AG08396 (cell line): ENCODE data around the gene RIPOR3.
"Not testable (repeated sequence)": the region's sequence is repeated elsewhere in the genome, so short reads cannot be mapped to it uniquely, and the experiment has no call there.

Experiments used
- DNase-seq: peaks from one replicate; pipeline ENCODE4 v3.0.0; 2012; ENCODE audit warnings: low spot score, mixed read lengths

Gene RIPOR3

DNA sequence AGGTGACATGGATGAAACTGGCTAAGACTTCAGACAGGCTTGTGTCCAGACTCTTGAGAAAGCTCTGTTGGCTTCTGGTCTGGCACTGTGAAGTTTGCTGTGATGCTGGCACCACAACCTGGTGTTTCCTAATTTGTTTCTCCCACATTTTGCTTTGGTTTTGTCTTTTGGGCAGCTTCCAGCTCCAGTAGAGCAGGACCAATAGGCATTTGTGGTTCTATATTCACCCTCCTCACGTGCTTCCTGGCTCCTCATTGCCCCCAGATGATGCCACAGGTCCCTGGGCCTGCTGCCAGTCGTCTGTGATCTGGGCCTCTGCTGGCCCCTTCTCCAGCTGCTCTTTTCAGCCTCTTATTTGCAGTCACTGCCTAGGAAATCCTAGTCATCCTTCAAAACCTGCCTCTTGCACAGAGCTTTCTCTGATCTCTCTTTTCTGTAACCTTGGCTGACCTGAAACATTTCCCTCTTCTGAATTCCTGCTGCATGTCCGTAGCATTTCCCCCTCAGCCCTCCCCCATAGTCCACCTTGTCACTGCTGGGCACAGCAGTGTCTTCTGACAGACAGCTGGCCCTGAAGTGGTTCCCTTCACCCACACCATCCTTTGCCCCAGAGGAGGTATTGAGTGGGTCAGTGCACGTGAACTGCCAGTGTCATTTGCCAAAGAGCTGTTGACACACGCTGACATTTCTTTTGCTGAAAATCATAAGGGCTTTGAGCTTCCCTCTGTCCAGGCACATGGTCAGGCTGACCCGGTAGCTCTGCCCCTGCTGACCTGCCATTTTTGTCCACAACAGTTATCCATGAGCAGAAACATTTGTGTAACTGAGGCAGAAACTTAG is 118.2 kb downstream of the RIPOR3 start:
- peak; percentile 64 for DNase-seq

DNA sequence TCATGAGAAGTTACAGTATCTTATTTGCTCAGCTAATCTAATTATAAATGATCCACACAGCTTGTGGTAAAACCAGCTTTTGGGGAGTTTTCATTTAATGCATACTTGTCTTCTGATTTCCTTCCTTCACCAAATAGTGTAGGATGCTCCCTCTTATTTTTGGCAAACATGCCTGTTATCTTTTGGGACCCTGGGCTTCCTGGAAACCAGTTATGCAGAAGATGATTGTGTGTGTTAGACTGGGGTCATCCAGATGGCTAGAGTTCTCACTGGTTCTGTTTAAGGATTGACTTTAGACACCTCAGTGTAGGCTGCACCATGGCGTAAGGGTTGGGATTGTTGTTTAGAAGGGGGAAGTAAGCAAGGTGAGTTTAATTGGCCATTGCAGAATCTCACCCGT is 119.9 kb downstream of the RIPOR3 start:
- no peak for DNase-seq

DNA sequence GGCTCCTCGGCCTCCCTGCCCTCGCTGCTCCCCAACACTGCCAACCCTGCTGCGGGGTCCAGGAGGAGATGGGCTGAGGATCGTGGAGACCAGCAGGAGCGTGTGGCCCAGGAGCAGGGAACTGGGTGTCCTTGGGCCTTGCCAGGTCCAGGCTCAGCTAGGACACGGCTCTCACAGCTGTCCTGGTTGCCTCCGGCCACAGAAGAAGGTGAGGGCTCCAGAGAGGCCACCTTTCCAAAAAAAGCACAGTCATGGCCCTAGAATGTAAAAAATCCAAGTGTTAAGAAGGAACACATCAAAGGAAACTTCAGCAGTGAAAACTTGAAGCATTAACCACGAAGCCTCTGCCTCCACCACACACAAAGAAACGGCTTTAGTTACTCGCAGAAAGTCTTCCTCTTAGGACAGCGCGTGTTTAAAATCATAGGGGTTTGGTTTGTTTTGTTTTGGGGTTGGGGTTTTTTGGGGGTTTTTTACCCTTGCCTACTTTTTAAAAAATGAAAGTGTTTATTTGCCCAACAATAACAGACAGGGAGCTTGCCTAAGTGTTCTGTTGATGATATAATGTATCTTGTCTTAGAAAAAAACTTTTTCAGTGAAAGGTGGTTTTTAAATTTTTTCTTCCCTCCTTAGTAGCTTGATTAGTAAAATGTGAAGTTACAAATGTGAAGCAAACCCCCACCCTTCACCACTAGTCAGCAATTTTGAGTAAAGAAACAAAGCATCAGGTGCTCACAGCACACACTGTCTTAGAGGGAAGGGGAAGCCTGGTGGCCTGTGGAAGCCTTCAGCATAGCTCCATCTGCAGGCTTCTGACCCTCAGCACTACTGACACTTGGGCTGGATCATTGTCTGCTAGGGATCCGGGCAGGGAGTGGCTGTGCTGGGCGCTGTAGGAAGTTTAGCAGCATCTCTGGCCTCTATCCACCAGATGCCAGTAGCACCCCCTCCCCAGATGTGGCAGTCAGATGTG is 121.2 kb downstream of the RIPOR3 start:
- no peak for DNase-seq

DNA sequence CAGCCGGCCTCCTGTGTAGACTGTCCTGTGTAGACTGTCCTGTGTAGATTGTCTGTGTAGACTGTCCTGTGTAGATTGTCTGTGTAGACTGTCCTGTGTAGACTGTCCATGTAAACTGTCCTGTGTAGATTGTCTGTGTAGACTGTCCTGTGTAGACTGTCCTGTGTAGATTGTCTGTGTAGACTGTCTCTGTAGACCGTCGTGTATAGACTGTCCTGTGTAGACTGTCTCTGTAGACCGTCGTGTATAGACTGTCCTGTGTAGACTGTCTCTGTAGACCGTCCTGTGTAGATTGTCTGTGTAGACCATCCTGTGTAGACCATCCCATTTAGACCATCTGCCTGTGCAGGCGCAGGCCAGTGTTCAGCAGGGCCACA is 121.9 kb downstream of the RIPOR3 start:
- not testable (repeated sequence) for DNase-seq

DNA sequence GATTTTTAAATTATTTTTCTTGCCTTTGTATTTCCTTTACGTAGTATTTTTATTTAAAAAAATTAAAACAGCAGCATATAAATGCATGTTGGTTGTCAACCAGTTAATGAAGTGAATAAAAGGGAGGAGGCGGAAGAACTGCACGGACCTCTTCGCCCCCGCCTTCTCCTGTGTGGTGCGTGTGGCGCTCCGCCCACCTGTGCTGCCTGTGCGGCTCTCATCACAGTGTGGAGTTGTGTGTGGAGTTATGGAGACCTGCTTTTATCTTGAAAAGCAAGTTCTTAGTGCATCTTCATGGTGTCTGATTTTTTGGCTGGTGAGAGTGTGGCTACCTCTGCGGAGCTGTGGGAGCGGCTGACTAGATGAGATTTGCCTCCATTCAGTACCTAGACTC is 122.8 kb downstream of the RIPOR3 start:
- DNase-seq = no peak

DNA sequence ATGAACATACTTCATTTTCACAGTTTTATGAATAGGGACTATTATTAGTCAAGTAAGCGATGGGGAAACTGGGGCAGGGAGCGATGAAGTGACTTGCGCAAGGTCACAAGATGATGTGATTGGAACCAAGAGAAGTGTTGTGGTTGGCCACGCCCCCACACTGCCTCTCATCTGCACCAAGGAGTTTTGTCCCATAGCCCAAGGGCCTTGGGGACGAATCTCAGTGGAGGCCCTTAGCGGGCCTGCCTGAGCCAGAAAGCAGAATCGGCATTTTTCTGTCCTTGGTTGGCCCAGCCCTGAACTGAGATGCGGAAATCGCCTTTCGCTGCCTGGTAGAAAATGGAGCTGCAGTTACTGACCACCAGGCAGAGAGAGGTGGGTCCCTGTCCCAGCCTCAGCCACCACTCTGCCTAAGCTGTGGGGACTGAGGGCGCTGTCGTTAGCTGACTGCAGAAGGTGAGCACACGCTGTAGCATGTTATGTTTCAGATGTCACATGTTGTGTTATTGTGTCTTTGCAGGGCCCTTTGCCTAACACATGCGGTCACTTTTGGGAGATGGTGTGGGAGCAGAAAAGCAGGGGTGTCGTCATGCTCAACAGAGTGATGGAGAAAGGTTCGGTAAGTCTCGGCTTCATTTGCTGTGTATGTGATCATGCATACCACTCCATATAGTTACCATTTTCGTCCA is 123.3 kb downstream of the RIPOR3 start:
- DNase-seq = no peak

DNA sequence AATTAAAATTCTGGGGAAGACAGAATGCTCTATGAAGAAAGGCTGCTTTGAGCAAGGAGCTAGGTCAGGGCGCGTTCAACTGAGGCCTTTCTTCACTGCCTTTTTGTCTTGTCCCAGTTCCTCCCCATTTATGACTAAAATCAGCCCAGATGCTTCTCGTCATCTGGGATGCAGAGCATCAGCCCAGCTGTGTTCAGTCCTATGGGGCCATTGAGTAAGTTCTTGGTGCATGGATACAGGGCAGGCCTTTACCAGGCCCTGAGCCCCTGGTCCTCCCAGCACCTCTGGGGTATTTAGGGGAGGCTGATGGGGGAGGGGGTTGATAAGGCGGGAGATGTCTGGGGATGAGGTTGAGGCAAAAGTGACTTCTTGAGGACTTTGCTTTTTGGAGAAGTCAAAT is 125.5 kb downstream of the RIPOR3 start:
- DNase-seq = no peak

DNA sequence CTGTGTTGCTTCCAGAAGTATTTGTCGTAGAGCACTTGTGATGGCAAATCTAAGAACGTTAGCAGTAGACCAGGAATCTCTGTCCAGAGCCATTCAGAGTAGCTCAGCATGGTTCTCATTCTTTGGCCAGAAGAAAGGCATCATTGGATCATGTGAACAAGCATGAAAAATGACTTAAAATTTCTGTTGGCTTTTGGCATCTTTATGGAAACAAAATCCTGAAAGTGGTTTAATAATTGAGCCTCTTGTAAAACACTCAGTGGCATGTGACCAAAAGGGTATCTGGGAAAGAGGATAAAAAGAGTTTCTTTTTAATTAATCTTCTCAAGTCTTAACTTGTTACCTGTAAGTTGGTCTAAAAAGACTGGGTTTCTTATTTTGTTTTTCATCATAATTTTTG is 126.0 kb downstream of the RIPOR3 start:
- DNase-seq = no peak

DNA sequence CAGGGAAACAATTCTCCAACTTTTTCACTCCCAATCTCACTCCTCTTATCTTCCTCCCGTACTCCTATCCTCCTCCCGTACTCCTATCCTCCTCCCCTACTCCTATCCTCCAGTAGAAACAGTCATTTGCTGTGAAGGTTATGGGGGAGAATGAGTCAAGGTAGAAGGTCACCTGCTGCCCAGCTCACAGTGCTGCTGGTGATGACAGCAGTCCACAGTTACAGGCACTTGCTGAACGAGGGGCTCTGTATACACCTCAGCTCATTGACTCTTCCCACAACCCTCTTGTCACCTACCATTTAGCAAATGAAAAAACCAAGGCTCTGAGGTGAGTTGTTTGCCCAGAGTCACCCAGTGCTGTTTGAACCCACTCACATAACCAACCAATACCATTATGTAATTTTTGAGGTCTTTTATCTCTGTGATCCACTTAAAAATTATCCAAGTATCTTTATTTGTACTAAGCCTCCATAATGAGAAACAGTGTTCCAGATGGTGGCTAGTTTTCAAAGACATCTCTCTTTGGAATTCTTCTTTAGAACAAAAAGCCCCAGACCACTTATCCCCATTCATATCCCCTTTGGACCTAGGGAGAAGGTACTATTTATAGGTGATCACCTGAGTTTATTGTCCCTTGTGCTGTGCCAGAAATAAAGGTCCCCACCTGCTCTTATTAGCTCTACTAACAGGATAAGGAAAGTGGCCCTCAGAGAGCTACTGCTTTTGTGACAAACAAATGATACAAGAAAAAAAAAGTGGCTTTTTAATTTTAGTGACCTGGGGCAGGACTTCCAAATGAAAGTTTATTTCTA is 128.0 kb downstream of the RIPOR3 start:
- no peak for DNase-seq

DNA sequence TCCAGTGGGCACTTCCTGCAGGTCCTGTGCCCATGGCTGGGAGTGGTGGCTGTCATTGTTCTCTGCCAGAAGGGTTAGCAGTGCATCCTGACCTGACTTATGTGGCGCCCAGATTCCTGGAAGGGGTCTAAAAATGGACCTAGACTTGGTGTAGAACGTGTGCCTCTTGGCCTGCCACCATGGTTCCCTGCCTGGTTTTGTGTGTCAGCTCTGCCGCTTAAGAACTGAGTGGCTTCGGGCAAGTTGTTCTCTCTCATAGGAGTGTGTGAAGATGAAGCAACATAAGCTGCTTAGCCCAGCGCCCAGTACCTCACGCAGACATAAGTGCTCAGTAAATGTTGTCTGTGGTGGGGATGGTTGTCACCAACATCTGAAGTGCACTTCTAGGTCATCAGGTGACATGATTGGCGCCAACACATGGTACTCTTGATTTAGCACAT is 129.1 kb downstream of the RIPOR3 start:
- DNase-seq = no peak

DNA sequence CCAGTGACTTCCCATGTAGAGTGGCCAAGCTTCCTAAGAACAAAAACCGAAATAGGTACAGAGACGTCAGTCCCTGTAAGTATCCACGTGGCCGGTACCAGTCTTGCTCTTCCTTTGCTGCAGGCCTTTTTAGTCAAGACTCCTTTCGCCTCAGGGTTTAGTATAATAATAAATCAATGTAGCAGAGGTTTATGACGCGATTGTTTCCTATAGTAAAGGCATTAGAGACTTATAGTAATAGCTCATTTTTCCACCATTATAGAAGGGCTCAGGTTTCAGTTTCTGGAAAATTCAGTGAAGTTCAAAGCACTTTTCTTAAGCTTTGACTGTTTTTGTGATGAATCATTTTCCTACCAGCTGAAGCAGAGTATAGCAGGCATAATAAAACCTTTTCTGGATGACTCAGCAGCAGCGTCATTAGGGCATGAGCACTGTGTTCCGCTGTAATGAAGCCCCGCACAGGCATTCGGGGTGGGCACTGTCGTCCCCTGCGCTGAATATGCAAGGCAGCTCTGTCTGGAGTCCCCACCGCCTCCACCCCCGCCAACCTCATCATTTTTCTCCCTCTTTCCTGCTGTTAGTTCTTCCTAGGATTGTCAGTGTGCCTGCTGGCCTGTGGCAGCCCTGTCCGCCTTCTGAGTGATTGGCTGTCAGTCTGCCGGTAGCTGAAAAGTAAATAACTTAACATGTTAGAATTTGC is 129.8 kb downstream of the RIPOR3 start:
- peak; percentile 85 for DNase-seq

DNA sequence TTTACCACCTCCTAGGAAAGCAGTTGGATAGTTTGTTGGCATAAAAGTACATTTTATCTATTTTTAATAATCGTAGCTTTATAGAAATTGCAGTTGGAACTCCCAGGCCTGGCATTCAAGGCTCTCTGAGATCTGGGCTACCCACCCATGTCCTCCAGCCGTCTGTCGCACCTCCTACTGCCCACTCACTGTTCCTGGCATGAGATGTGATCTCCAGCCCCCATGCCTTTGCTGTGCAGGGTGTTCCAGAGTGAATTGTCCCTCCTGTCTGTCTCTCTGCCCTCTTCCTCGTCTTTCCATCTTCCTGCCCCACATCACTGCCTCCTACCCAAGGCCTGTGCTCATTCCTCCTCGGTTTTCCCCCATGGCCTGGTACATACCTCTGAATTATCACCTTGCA is 130.5 kb downstream of the RIPOR3 start:
- DNase-seq = no peak

DNA sequence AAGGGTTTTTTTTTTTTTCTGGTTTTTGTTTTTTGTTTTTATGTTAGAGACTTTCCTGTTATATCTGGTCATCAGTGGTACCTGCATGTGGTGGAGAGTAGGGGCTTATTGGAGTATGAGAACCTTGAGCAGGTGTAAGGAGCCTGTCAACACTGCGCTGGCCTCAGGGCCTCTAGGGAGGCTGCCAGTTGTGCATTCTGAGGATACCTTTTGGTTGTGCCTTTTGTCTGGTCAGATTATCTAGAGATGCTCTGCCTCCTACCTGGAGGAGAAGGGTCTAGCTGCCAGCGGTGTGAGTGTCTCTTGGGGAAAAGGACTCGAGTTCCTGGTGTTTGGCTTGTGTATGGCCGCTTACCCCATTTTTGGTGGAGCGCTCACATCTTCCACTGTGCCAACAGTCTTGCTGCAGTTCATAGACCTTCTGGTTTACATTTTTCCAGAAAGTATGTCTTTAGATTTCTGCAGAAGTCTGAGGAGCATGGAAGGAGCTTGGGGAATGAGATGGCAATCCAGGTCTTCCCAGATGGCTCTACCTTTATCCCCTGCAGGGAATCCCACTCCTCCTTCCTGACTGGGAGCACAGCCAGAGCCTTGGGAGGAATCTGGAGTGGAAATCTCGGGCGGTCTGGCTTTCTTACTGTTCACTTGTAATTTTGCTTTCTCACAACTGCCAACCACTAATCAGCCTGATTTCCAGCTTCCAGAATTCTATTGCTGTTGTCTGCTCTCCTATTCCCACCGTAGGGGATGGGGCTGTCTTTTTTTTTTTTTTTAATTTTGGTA is 131.3 kb downstream of the RIPOR3 start:
- DNase-seq = no peak

DNA sequence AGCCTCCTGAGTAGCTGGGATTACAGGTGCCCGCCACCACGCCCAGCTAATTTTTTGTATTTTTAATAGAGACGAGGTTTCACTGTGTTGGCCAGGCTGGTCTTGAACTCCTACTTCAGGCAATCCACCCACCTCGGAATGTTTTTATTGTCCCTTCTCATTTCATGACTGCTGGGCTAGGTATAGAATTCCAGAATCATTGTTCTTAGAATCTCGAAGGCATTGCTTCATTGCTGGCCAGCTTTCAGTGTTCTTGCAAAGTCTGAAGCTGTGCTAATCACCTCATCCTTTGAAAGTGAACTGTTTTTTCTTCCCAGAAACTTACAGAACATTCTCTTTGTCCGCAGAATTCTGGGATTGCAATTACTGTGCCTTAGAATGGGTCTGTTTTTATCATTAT is 132.2 kb downstream of the RIPOR3 start:
- no peak for DNase-seq

DNA sequence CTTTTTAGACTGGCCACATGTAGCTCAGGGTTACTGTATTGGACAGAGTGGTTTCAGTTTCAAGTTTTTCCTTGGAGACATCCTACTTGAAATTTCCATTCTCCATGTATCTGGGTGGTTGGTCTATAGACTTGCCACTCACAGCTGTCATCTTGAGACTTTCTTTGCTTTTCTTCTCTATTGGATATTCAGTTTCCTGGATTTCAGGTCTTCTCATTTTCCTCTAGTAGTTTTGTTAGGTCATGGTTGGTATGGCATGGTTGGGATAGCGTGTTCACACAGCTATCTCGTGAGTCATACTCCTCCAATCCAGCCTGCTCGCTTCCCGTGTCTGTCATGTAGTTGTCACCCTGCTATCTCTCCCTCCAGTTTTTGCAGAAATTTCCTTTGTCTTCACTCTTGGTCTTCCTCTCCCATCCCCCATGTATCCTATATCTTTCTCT is 132.8 kb downstream of the RIPOR3 start:
- no peak for DNase-seq

DNA sequence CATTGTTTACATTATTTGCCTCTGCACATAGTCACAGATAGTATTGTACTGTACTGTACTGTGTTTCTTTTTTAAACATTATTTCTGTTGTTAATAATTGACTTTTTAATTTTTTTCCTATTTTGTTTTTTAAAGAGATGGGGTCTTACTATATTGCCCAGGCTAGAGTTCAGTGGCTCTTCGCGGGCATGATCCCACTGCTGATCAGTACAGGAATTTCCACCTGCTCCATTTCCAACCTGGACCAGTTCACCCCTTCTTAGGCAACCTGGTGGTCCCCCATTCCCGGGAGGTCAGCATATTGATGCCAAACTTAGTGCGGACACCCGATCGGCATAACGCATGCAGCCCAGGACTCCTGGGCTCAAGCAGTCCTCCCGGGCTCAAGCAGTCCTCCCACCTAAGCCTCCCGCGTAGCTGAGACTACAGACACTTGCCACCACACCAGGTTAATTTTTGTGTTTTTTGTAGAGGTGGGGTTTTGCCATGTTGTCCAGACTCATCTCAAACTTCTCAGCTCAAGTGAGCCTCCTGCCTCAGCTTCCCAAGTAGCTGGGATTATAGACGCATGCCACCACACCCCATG is 133.7 kb downstream of the RIPOR3 start:
- DNase-seq = no peak

DNA sequence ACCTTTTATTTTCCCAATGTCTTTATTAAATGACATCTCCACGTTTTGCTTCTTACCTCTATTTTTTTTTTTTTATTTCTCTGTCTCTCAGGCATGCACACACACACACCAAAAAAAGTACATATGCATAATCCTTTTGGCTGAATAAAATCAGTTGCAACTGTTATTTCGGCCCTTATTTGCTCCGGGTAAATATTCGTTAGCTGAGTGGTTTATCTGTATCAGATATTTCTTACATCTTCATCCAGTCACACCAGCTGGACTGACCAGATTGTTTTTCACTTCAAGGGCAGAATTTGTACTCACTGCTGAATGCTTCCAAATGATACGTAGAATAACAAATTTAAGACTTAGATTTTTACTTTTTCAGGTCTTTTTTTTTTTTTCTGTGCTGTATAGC is 135.7 kb downstream of the RIPOR3 start:
- no peak for DNase-seq

DNA sequence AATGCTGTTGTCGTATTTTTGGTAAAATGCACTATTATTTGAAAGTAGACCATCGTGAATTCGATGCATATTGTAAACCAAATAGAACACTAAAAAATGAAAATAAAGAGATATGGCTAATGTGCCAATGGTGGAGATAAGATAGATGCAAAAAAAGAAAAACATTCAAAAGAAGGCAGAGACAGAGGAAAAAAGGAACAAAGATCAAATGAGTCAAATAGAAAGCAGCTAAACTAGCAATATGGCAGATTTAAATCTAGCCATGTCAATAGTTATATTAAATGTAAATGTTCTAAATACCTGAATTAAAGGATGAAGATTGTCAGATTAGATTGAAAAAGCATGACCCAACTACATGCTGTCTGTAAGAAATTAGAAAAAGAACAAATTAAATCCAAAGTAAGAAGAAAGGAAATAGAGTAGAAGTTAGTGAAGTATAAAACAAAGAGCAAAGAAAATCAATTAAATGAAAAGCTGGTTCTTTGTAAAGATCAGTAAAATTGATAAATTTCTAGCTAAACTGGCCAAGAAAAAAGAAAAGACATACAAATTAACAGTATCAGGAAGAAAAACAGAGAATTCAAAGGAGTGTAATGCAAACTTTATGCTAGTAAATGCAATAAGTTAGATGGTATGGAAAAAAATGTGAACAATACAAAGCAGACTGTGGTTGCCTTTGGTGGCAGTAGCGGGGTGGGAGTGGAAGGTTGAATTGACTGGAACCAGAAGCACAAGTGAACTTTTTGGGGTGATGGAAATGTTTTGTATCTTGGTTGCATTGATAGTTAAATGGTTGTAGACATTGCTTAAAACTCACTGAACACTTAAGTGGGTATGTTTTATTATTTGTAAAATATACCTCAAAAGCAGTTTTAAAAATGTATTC is 136.4 kb downstream of the RIPOR3 start:
- DNase-seq = no peak

DNA sequence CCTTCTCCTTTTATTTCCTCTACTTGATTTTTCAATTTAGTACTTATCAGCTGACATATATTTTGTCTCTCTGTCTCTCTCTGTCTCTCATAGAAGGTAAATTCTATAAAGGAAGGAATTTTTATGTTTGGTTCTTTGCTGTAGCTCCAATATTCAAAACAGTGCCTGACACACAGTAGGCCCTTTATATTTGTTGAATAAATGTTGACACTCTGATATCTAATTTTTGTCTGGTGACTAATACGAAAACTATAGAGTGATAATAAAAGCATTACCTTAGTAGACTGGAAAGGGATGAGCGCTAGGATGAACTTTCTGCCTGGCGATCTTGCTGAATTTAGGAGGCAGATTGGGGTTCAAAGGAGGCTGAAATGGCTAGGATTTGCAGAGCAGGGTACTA is 138.4 kb downstream of the RIPOR3 start:
- no peak for DNase-seq
